Mesenchymal stem cell (in vitro differentiated cells and primary cell): ENCODE measurements around the gene PCYOX1L.

Experiments used
- DNase-seq: peaks from one replicate; pipeline ENCODE4 v3.0.0-alpha.2; 2013
- H2AFZ ChIP-seq: one replicate; pipeline ENCODE4 v1.6.1; 2013; ENCODE audit warnings: low read depth, mild to moderate bottlenecking, control low read depth, inconsistent platforms, low read length, moderate library complexity
- H2AK5ac ChIP-seq: 2 replicates; pipeline ENCODE4 v1.6.1; 2013; ENCODE audit warnings: low read length, moderate library complexity, mild to moderate bottlenecking, inconsistent platforms; ENCODE audit not compliant: severe bottlenecking
- H2BK120ac ChIP-seq: one replicate; pipeline ENCODE4 v1.6.1; 2013; ENCODE audit warnings: low read depth, mild to moderate bottlenecking, inconsistent platforms, low read length, moderate library complexity
- H2BK12ac ChIP-seq, 2 experiments: one replicate each; pipeline ENCODE4 v1.6.1; 2013; ENCODE audit warnings: inconsistent platforms in 2 of 2, low read length in 2 of 2, mild to moderate bottlenecking in 2 of 2, moderate library complexity in 2 of 2, control low read depth in 1 of 2
- H2BK15ac ChIP-seq: one replicate; pipeline ENCODE4 v1.6.1; 2013; ENCODE audit warnings: mild to moderate bottlenecking, low read depth, inconsistent platforms; ENCODE audit not compliant: poor library complexity, severe bottlenecking
- H2BK5ac ChIP-seq: 2 replicates; pipeline ENCODE4 v1.6.1; 2013; ENCODE audit warnings: low read depth, mild to moderate bottlenecking, low read length, control low read depth, inconsistent platforms; ENCODE audit not compliant: poor library complexity, severe bottlenecking
- H3K14ac ChIP-seq, 2 experiments: one replicate each; pipeline ENCODE4 v1.6.1; 2013; ENCODE audit warnings: inconsistent platforms in 2 of 2, low read length in 2 of 2, control low read depth in 1 of 2, mild to moderate bottlenecking in 1 of 2, moderate library complexity in 1 of 2
- H3K18ac ChIP-seq, 2 experiments: one replicate each; pipeline ENCODE4 v1.6.1; 2013; ENCODE audit warnings: inconsistent platforms in 2 of 2, low read length in 2 of 2, control low read depth in 1 of 2, low read depth in 1 of 2, mild to moderate bottlenecking in 1 of 2
- H3K23ac ChIP-seq, 2 experiments: one replicate each; pipeline ENCODE4 v1.6.1; 2013; ENCODE audit warnings: inconsistent platforms in 2 of 2, low read length in 2 of 2, mild to moderate bottlenecking in 2 of 2, moderate library complexity in 2 of 2, control low read depth in 1 of 2
- H3K27ac ChIP-seq: 2 replicates; pipeline ENCODE4 v1.5.1; 2013; ENCODE audit warnings: mild to moderate bottlenecking, moderate library complexity, low read length, control low read depth, inconsistent platforms; ENCODE audit not compliant: poor library complexity, severe bottlenecking
- H3K27me3 ChIP-seq, 2 experiments: 2 replicates each; pipeline versions ENCODE4 v1.6.1 to v1.7.0; 2013; ENCODE audit warnings: low read length in 2 of 2, mild to moderate bottlenecking in 2 of 2, moderate library complexity in 2 of 2, control low read depth in 1 of 2, inconsistent platforms in 1 of 2; ENCODE audit not compliant: control insufficient read depth in 1 of 2, insufficient read depth in 1 of 2
- H3K36me3 ChIP-seq, 2 experiments: 2 replicates each; pipeline versions ENCODE4 v1.6.1 to v1.7.0; 2013; ENCODE audit warnings: low read length in 2 of 2, control low read depth in 1 of 2, inconsistent platforms in 1 of 2, low read depth in 1 of 2, mild to moderate bottlenecking in 1 of 2; ENCODE audit not compliant: insufficient read depth in 2 of 2, control insufficient read depth in 1 of 2
- H3K4ac ChIP-seq, 2 experiments: one replicate each; pipeline ENCODE4 v1.6.1; 2013; ENCODE audit warnings: inconsistent platforms in 2 of 2, low read length in 2 of 2, mild to moderate bottlenecking in 2 of 2, moderate library complexity in 2 of 2, control low read depth in 1 of 2, low read depth in 1 of 2
- H3K4me1 ChIP-seq: 2 replicates; pipeline ENCODE4 v1.6.1; 2013; ENCODE audit warnings: low read depth, low read length, control low read depth; ENCODE audit not compliant: control insufficient read depth, insufficient read depth
- H3K4me2 ChIP-seq: 2 replicates; pipeline ENCODE4 v1.6.1; 2013; ENCODE audit warnings: low read length, mild to moderate bottlenecking, inconsistent platforms; ENCODE audit not compliant: poor library complexity, severe bottlenecking
- H3K4me3 ChIP-seq, 2 experiments: 2 replicates each; pipeline versions ENCODE4 v1.5.1 to v1.7.0; 2013; ENCODE audit warnings: low read length in 2 of 2, mild to moderate bottlenecking in 2 of 2, control low read depth in 1 of 2, low read depth in 1 of 2; ENCODE audit not compliant: insufficient read depth in 1 of 2
- H3K79me1 ChIP-seq: replicated peaks from 2 replicates; pipeline ENCODE4 v1.6.1; 2013; ENCODE audit warnings: mild to moderate bottlenecking, control low read depth, low read length, inconsistent platforms; ENCODE audit not compliant: poor library complexity, severe bottlenecking
- H3K9ac ChIP-seq: 2 replicates; pipeline ENCODE4 v1.7.0; 2013; ENCODE audit warnings: mild to moderate bottlenecking, low read length, moderate library complexity
- H3K9me3 ChIP-seq: 2 replicates; pipeline ENCODE4 v1.7.0; 2013; ENCODE audit warnings: mild to moderate bottlenecking, low read length; ENCODE audit not compliant: control insufficient read depth
- H4K8ac ChIP-seq: one replicate; pipeline ENCODE4 v1.6.1; 2013; ENCODE audit warnings: inconsistent platforms, mild to moderate bottlenecking, low read length, moderate library complexity
- H4K91ac ChIP-seq: one replicate; pipeline ENCODE4 v1.6.1; 2013; ENCODE audit warnings: mild to moderate bottlenecking, low read length, inconsistent platforms
- WGBS: methylation state at CpG from one replicate; pipeline ENCODE4 v1.1.7; 2013; ENCODE audit warnings: mixed read lengths; 5-methylcytosine and 5-hydroxymethylcytosine counted together

Gene PCYOX1L

DNA sequence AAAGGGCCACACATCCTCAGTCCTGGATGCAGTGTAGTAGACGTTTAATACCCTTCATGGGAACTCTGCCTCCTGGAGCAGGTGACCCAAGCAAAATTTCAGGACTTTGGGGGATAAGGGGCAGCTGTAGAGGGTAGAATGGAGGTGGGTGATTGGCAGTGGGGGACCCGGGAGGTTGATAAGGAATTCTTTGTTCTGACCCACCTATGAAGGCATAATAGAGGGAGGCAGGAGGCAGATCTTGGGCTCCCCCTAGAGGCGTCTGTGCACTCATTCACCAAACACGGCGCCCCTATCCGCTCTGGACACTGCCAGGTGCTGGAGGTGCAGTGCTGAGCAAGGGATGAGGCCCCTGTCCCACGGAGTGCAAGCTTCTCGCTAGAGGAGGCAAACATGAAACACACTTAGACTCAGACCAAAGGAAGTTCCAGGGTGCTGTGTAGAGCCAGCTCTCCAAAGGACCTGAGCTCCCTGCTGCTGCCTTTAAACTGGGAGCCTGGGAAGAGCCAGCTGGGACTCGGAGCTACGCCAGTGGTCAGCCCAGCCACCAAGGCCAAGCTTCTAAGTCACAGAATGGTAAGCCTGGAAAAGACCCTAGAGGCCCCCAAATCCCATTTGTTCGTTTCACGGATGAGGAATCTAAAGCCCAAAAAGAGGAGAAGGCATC lies 13.6 kb downstream of the PCYOX1L start:
- WGBS: 42% methylated on average over 10 of the region's 12 CpGs
- no peak overlapping the region for H3K4me3 ChIP-seq
- no peak overlapping the region for H3K18ac ChIP-seq
- H2AFZ ChIP-seq: no peak overlapping the region
- H2BK120ac ChIP-seq: no peak overlapping the region
- H3K4me2 ChIP-seq: no peak overlapping the region
- H3K27ac ChIP-seq: no peak overlapping the region
- H2BK12ac ChIP-seq: no peak overlapping the region
- H2BK15ac ChIP-seq: peak overlapping the region; percentile 49
- peaks cover 4 to 15% of the 10 kb centered on the region in 2 experiments for H3K27me3 ChIP-seq
- no peaks in the 10 kb centered on the region for H3K79me1 ChIP-seq
- no peak overlapping the region for H2BK5ac ChIP-seq
- H3K14ac ChIP-seq: no peak overlapping the region
- DNase-seq: peak; percentile 60
- H3K36me3 ChIP-seq: no peaks in the 10 kb centered on the region
- H3K23ac ChIP-seq: no peak overlapping the region
- H4K8ac ChIP-seq: no peak overlapping the region
- no peaks in the 10 kb centered on the region for H3K9me3 ChIP-seq
- H3K9ac ChIP-seq: no peak overlapping the region
- H4K91ac ChIP-seq: no peak overlapping the region
- H3K4me1 ChIP-seq: peaks cover 4% of the 10 kb centered on the region
- H3K4ac ChIP-seq: no peak overlapping the region
- H2AK5ac ChIP-seq: no peak overlapping the region

DNA sequence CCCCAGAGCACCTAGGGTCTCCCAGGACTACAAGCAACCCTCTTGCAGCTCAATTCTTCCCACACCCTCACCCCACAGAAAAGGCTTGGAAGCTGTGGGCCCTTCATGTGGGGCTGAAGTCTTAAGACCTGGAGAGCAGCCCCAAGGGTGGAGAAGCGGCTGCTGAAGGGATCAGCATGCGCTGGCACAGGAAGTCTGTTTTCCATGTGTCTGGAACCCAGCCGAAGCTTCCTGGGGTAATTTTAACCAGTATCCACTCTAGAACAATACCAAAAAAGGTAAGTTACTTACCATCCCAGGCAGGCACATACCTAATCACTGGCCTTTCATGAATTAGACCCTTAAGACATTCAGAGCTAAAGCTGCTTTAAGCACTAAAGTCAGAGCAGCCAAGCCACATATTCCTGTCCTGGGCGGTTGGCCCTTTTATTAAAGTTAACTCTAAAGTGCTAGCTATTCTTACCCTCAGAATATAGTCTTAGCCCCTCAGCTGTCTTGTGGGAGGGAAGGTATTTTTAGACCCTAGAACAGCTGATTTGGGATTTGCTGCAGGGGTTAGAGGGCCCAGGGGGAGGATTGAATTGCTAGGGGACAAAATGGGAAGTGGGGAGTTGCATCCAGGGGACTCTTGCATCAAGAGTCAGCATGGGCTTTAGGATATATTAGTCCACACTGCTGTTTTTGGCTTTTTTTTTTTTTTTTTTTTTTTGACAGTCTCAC lies 14.4 kb downstream of the PCYOX1L start:
- Histone ChIP-seq H3K18ac (no peak overlapping the region), H3K14ac (no peak overlapping the region), H3K23ac (no peak overlapping the region), H3K79me1 (no peaks in the 10 kb centered on the region), H3K4me2 (no peak overlapping the region), H3K9me3 (no peaks in the 10 kb centered on the region), H3K4me3 (no peak overlapping the region), H2BK5ac (no peak overlapping the region), H2AK5ac (no peak overlapping the region), H2BK120ac (no peak overlapping the region), H3K4me1 (peaks cover 4% of the 10 kb centered on the region), H3K27ac (no peak overlapping the region), H3K4ac (no peak overlapping the region), H2BK15ac (no peak overlapping the region), H3K36me3 (no peaks in the 10 kb centered on the region), H4K91ac (no peak overlapping the region), H2BK12ac (no peak overlapping the region), H2AFZ (no peak overlapping the region), H3K27me3 (peaks cover 4 to 22% of the 10 kb centered on the region in 2 experiments), H4K8ac (no peak overlapping the region), H3K9ac (no peak overlapping the region)
- WGBS: 82% methylated on average over 3 of the region's 4 CpGs
- DNase-seq: no peak

DNA sequence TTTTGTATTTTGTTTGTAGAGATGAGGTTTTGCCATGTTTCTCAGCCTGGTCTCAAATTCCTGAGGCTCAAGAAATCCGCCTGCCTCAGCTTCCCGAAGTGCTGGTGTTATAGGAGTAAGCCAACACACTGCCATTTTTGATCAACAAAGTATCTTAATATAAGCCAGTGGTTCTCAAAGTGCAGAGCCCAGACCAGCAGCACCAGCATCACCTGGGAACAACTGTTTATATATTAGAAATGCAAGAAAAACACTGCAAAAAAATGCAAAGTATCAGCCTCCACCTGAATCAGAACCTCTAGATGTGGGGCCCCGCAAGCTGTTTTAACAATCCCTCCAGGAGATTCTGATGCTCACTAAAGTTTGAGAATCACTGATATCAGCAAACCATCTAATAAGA lies 15.1 kb downstream of the PCYOX1L start:
- no peak overlapping the region for H2BK120ac ChIP-seq

DNA sequence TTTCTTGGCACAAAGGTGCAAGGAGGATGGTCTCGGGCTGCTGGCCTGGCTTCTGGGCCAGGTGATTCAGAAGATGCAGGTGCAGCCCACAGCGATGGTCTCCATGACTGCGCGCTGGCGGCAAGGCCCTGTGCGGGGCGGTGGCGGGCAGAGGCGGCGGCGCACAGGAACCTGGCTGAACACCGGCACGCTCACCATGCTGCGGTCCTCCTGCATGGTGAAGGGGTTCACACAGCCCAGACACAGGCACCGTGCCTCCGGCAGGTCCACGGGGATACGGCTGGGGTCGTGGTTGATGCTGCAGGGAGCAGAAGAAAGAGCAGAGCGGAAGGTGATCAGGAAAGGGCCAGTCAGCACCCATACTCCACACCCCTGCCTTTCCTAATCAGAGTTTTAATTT lies 16.5 kb downstream of the PCYOX1L start:
- Histone ChIP-seq H3K4me3 (no peak overlapping the region), H3K4me2 (no peak overlapping the region), H2BK120ac (no peak overlapping the region), H3K27me3 (peaks cover 4 to 22% of the 10 kb centered on the region in 2 experiments), H3K4me1 (no peaks in the 10 kb centered on the region), H3K36me3 (no peaks in the 10 kb centered on the region), H3K4ac (no peak overlapping the region), H3K9ac (no peak overlapping the region), H2BK15ac (no peak overlapping the region), H3K18ac (no peak overlapping the region), H3K14ac (peak overlapping the region in 1 of 2 experiments; percentile 44), H2BK12ac (peak overlapping the region in 1 of 2 experiments; percentile 61), H2BK5ac (no peak overlapping the region), H2AFZ (no peak overlapping the region), H3K23ac (no peak overlapping the region), H3K9me3 (no peaks in the 10 kb centered on the region), H3K79me1 (no peaks in the 10 kb centered on the region), H4K91ac (peak overlapping the region; percentile 61), H4K8ac (no peak overlapping the region), H3K27ac (no peak overlapping the region), H2AK5ac (no peak overlapping the region)
- WGBS: 93% methylated on average over 18 of the region's 20 CpGs
- no peak for DNase-seq

More for the DNA sequence above, 15.1 kb downstream of the PCYOX1L start:
- Histone ChIP-seq H3K9me3 (no peaks in the 10 kb centered on the region), H3K27ac (no peak overlapping the region), H3K36me3 (no peaks in the 10 kb centered on the region), H2BK5ac (no peak overlapping the region), H3K4me1 (peaks cover under 1% of the 10 kb centered on the region), H2AFZ (no peak overlapping the region), H3K79me1 (no peaks in the 10 kb centered on the region), H2AK5ac (no peak overlapping the region), H2BK12ac (no peak overlapping the region), H3K27me3 (peaks cover 4 to 22% of the 10 kb centered on the region in 2 experiments), H3K18ac (no peak overlapping the region), H4K8ac (no peak overlapping the region), H2BK15ac (no peak overlapping the region), H3K4ac (no peak overlapping the region), H3K4me2 (no peak overlapping the region), H3K4me3 (no peak overlapping the region), H4K91ac (no peak overlapping the region), H3K23ac (no peak overlapping the region), H3K9ac (no peak overlapping the region), H3K14ac (no peak overlapping the region)
- WGBS: 100% methylated on average over 3 of the region's 3 CpGs
- DNase-seq: no peak
